ENCODE results near the gene HNRNPF. TPM values are rescaled to one million over a fixed set of nuclear protein-coding genes. Genes with fewer than 3 reads are reported as not detected.

Gene HNRNPF
- total RNA-seq, 2 experiments from 2014 or later = 504 to 518 TPM

DNA sequence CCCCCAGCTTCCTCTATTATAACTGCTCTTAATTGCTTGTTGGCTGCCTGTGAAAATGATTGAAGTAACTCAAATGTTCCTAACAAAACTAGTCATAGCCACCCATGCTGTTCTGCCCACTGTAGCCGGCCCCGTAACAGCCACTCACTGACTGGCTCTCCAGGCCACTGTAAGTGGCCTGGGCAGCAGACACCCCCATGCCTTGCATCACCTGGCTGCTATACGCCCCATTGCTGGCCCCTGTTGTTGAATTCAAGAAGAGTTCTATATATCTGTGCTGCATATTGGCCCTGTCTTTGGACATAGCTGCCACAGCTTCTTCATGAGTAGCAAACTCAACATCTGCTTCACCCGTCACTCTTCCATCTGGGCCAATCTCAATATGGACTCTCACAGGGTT is 22.4 kb downstream of the HNRNPF start:
- POLR2A ChIA-PET = interaction anchor here (1.0 to 3.9 kb wide), 2 partner anchors 9 to 12 kb away, joined by 4 to 21 read pairs; no protein-coding TSS in a partner anchor
- H3K27ac Mint-ChIP-seq = peak overlapping the region; percentile 66
- intact Hi-C loops (cut with micrococcal nuclease) = loop anchor here (1.0 kb wide), 1 partner anchor 9 kb away; no protein-coding TSS in a partner anchor

GRCh38 chr10:43385412-43386004 is 23.5 kb downstream of the HNRNPF start:
- CTCF ChIA-PET = interaction anchor here (0.7 to 1.5 kb wide), 3 partner anchors 76 to 213 kb away, joined by 3 to 5 read pairs (median 4); no protein-coding TSS in a partner anchor
- Mint-ChIP-seq H3K4me3 (no peak overlapping the region), H3K9me3 (no peaks in the 10 kb centered on the region), H3K4me1 (ENCODE audit: low read depth) (peaks cover 37% of the 10 kb centered on the region), H3K36me3 (peaks cover 40% of the 10 kb centered on the region), H3K27ac (peak overlapping the region; percentile 15), H3K27me3 (no peaks in the 10 kb centered on the region)
- DNase-seq = no peak
- POLR2A ChIA-PET = interaction anchor here (1.0 to 3.9 kb wide), 3 partner anchors 10 to 246 kb away, joined by 3 to 21 read pairs (median 4); no protein-coding TSS in a partner anchor
- intact Hi-C loops (cut with micrococcal nuclease) = loop anchor here (1.0 kb wide), 1 partner anchor 10 kb away; no protein-coding TSS in a partner anchor

More for the DNA sequence above, 22.4 kb downstream of the HNRNPF start:
- Mint-ChIP-seq H3K4me1 (ENCODE audit: low read depth) (peaks cover 45% of the 10 kb centered on the region), H3K4me3 (no peak overlapping the region), H3K36me3 (peaks cover 50% of the 10 kb centered on the region), H3K9me3 (no peaks in the 10 kb centered on the region), H3K27me3 (no peaks in the 10 kb centered on the region)
- no peak for DNase-seq
- CTCF ChIA-PET = interaction anchor here (0.9 kb wide), 1 partner anchor 185 kb away, joined by 3 read pairs; no protein-coding TSS in a partner anchor

DNA sequence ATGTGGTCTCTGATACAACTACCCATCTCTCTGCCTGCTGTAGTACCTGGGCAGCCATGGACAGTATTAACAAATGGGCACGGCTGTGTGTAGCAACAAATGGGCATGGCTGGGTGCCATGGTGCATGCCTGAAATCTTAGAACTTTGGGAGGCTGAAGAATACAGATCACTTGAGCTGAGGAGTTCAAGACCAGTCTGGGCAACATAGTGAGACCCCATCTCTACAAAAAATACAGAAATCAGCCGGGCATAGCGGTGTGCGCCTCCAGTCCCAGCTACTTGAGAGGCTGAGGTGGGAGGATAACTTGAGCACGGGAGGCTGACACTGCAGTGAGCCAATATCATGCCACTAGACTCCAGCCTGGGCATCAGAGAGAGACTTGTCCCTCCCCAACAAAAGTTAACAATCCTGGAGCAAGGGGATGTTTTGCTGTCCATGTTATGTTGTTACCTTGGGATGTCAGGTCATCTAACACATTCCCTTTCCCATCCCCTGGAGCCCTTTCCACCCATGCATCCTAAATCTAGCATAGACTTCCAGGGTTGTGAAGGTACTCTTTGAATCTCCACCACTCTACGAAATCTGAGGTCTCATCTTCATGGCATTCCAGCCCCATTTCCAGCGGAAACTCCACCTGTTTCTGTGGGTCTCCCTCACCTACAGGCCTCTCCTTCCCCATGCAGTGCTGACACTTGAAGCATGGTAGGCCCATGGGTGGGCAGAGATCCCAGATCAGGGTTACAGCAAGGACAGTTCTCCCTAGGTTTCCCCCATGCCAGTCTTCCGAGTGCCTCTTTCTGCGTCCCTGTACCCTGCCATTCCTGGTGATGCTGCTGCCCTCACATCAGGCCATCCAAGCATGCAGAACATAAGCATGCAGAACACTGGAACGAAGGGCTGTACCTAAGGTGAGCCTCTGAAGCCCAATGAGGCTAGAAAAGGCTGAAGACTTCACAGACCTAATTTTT is 24.4 kb downstream of the HNRNPF start:
- peaks cover 27% of the 10 kb centered on the region for H3K4me1 Mint-ChIP-seq (ENCODE audit: low read depth)
- intact Hi-C loops (cut with micrococcal nuclease) = no loop called here
- peaks cover 31% of the 10 kb centered on the region for H3K36me3 Mint-ChIP-seq
- H3K27me3 Mint-ChIP-seq = no peaks in the 10 kb centered on the region
- peak overlapping the region; percentile 52 for H3K27ac Mint-ChIP-seq
- H3K4me3 Mint-ChIP-seq = no peak overlapping the region
- DNase-seq = no peak
- POLR2A ChIA-PET = interaction anchor here (1.4 to 3.9 kb wide), 2 partner anchors 11 to 245 kb away, joined by 3 to 21 read pairs; no protein-coding TSS in a partner anchor
- CTCF ChIA-PET = interaction anchor here (1.5 kb wide), 1 partner anchor 77 kb away, joined by 5 read pairs; no protein-coding TSS in a partner anchor
- H3K9me3 Mint-ChIP-seq = no peaks in the 10 kb centered on the region

- H3K9me3 Mint-ChIP-seq = no peaks in the 10 kb centered on the region
- ChIA-PET CTCF (interaction anchor here (1.1 kb wide), 1 partner anchor 28 kb away, joined by 3 read pairs; no protein-coding TSS in a partner anchor), POLR2A (interaction anchor here (3.9 kb wide), 1 partner anchor 12 kb away, joined by 21 read pairs; no protein-coding TSS in a partner anchor)
- intact Hi-C loops (cut with micrococcal nuclease) = no loop called here
- peaks cover 21% of the 10 kb centered on the region for H3K36me3 Mint-ChIP-seq
- peaks cover 19% of the 10 kb centered on the region for H3K4me1 Mint-ChIP-seq (ENCODE audit: low read depth)
- H3K27me3 Mint-ChIP-seq = no peaks in the 10 kb centered on the region
- no peak for DNase-seq
- H3K4me3 Mint-ChIP-seq = no peak overlapping the region
- H3K27ac Mint-ChIP-seq = no peak overlapping the region
Observed at GRCh38 chr10:43383204-43383971, 25.6 kb downstream of the HNRNPF start.

DNA sequence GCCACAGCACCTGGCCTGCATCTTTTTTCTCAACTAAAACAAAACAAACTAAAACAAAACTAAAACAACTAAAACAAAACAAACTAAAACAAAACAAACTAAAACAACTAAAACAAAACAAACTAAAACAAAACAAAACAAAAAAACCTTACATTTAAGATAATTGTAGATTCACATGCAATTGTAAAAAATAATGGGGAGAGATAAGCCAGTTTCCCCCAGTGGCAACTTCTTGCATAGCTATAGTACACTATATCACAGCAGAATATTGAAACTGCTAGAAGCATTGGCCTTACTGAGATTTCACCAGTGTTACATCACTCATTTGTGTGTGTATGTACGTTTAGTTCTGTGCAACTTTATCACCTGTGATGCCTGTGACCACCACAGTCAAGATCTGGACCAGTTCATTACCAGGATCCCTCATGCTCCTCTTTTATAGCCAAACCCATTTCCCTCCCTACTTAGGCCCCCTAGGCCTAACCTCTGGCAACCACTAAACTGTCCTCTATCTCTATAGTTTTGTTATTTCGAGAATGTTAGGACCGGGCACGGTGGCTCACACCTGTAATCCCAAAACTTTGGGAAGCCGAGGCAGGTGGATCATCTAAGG is 28.3 kb downstream of the HNRNPF start:
- Mint-ChIP-seq H3K9me3 (no peaks in the 10 kb centered on the region), H3K4me3 (no peak overlapping the region), H3K4me1 (ENCODE audit: low read depth) (no peaks in the 10 kb centered on the region), H3K36me3 (no peaks in the 10 kb centered on the region), H3K27ac (no peak overlapping the region), H3K27me3 (no peaks in the 10 kb centered on the region)
- no peak for DNase-seq
- CTCF ChIA-PET = interaction anchor here (0.5 to 1.3 kb wide), 2 partner anchors 53 to 176 kb away, joined by 3 read pairs; no protein-coding TSS in a partner anchor
- POLR2A ChIA-PET = no interaction called here
- intact Hi-C loops (cut with micrococcal nuclease) = no loop called here

DNA sequence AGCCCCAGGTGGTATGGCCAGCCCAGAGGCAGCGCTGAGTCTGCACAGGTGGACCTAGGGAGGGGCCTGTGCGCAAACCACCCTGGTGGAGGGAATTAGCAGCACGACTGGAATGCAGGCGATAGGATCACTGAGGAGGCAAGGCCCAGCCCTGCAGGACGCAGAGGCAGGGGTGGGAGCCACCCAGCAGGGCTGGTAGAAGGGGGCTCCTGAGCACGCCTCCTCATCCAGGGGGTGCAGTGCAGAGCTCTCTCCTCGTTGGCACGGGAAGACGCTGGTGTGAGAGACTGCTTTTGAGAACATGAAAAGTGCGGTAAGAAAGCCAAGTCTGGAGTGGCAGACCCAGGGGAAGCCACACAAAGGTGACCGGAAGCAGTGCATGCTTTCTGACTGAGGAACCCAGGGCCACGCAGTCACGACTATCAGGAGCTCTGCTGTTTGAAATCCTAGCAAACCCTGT is 31.5 kb downstream of the HNRNPF start:
- ChIA-PET POLR2A (no interaction called here), CTCF (interaction anchor here (0.6 kb wide), 1 partner anchor 237 kb away, joined by 3 read pairs; no protein-coding TSS in a partner anchor)
- Mint-ChIP-seq H3K4me3 (no peak overlapping the region), H3K4me1 (ENCODE audit: low read depth) (peaks cover 2% of the 10 kb centered on the region), H3K9me3 (no peaks in the 10 kb centered on the region), H3K27me3 (no peaks in the 10 kb centered on the region), H3K27ac (no peak overlapping the region), H3K36me3 (no peaks in the 10 kb centered on the region)
- intact Hi-C loops (cut with micrococcal nuclease) = no loop called here
- no peak for DNase-seq

GRCh38 chr10:43376828-43377423 is 32.1 kb downstream of the HNRNPF start:
- CTCF ChIA-PET = no interaction called here
- H3K9me3 Mint-ChIP-seq = no peaks in the 10 kb centered on the region

DNA sequence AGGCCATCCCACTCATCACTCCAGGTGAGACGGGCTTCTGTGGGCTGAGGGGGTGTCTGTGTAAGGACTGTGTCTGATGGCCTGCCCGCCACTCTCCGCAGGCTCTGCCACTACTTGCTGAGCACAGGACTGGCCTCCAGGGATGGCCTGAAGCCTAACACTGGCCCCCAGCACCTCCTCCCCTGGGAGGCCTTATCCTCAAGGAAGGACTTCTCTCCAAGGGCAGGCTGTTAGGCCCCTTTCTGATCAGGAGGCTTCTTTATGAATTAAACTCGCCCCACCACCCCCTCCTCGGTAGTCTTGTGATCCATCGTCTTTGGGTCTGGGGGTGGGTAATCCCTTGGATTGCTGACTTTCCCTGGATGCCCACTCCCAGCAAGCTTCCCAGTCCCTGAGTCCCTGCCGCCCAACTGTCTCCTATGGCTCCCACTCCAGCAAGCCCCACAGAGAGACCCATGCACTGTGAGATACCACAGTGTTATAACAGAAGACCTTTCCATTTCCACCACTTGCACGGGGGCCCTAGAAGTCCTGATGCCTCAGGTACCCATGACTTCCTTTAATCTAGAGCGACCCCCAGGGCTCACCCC is 32.8 kb downstream of the HNRNPF start:
- CTCF ChIA-PET = no interaction called here
- H3K4me3 Mint-ChIP-seq = no peak overlapping the region
- intact Hi-C loops (cut with micrococcal nuclease) = no loop called here
- no peaks in the 10 kb centered on the region for H3K36me3 Mint-ChIP-seq
- no peaks in the 10 kb centered on the region for H3K27me3 Mint-ChIP-seq
- POLR2A ChIA-PET = no interaction called here
- H3K9me3 Mint-ChIP-seq = no peaks in the 10 kb centered on the region
- H3K27ac Mint-ChIP-seq = no peak overlapping the region
- H3K4me1 Mint-ChIP-seq (ENCODE audit: low read depth) = peaks cover 2% of the 10 kb centered on the region
- no peak for DNase-seq

More at GRCh38 chr10:43376828-43377423, 32.1 kb downstream of the HNRNPF start:
- Mint-ChIP-seq H3K4me3 (no peak overlapping the region), H3K4me1 (ENCODE audit: low read depth) (peaks cover 2% of the 10 kb centered on the region), H3K36me3 (no peaks in the 10 kb centered on the region), H3K27me3 (no peaks in the 10 kb centered on the region), H3K27ac (no peak overlapping the region)
- DNase-seq = no peak
- intact Hi-C loops (cut with micrococcal nuclease) = no loop called here
- POLR2A ChIA-PET = no interaction called here

DNA sequence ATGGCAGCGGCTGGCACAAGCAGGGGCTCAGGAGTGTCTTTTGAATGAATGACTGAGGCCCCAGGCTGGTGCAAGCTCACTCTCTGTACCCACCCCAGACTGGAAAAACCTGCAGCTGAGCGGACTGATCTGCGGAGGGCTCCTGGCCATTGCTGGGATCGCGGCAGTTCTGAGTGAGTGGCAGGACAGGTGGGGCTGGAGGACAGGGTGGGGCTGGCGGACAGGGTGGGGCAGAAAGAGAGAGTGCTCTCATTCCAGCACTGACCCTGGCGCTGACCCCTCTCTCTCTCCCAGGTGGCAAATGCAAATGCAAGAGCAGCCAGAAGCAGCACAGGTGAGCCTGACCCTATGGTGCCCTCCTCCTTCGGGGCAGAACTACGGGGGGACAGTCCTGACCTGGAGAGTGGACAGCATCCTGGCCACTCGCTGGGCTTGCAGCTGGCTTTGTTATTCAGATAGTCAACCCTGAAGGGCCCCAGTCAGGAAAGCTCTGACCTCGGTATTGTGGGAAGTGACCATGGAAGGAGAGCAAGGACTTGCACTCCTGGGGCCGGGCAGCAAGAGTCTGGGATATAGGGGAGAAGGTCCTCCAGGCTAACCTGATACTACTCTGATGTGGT is 33.5 kb downstream of the HNRNPF start:
- no peaks in the 10 kb centered on the region for H3K36me3 Mint-ChIP-seq
- intact Hi-C loops (cut with micrococcal nuclease) = no loop called here
- peaks cover 2% of the 10 kb centered on the region for H3K4me1 Mint-ChIP-seq (ENCODE audit: low read depth)
- H3K4me3 Mint-ChIP-seq = no peak overlapping the region
- ChIA-PET CTCF (no interaction called here), POLR2A (no interaction called here)
- H3K27ac Mint-ChIP-seq = no peak overlapping the region
- no peak for DNase-seq
- no peaks in the 10 kb centered on the region for H3K27me3 Mint-ChIP-seq
- H3K9me3 Mint-ChIP-seq = no peaks in the 10 kb centered on the region

GRCh38 chr10:43374194-43374593 is 34.8 kb downstream of the HNRNPF start:
- Mint-ChIP-seq H3K9me3 (no peaks in the 10 kb centered on the region), H3K36me3 (no peaks in the 10 kb centered on the region), H3K27ac (no peak overlapping the region), H3K4me1 (ENCODE audit: low read depth) (peaks cover 2% of the 10 kb centered on the region), H3K27me3 (no peaks in the 10 kb centered on the region), H3K4me3 (no peak overlapping the region)
- intact Hi-C loops (cut with micrococcal nuclease) = no loop called here
- CTCF ChIA-PET = interaction anchor here (1.0 kb wide), 1 partner anchor 81 kb away, joined by 3 read pairs; no protein-coding TSS in a partner anchor
- POLR2A ChIA-PET = no interaction called here
- no peak for DNase-seq
